ENCODE data around the gene BARX1.
"Not testable (repeated sequence)": the region's sequence is repeated elsewhere in the genome, so short reads cannot be mapped to it uniquely, and the experiment has no call there.

Gene BARX1

DNA sequence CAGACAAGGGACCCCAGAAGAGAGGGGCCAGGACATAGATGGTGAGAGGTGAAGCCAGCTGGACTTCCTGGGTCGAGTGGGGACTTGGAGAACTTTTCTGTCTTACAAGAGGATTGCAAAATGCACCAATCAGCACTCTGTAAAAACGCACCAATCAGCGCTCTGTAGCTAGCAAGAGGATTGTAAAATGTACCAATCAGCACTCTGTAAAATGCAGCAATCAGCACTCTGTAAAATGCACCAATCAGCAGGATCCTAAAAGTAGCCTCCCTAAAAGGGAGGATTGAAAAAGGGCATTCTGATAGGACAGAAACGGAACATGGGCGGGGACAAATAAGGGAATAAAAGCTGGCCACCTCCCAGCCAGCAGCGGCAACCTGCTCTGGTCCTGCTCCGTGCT, 15.6 kb downstream of the BARX1 start:
- H3K9me3 Mint-ChIP-seq; H3K4me3 Mint-ChIP-seq; H3K4me1 Mint-ChIP-seq; ATAC-seq (ENCODE audit: low read depth); H3K27ac Mint-ChIP-seq; DNase-seq (ENCODE audit: low spot score in 2 of 2); H3K36me3 Mint-ChIP-seq: not testable (repeated sequence)
- peaks cover 38% of the 10 kb centered on the region for H3K27me3 Mint-ChIP-seq

DNA sequence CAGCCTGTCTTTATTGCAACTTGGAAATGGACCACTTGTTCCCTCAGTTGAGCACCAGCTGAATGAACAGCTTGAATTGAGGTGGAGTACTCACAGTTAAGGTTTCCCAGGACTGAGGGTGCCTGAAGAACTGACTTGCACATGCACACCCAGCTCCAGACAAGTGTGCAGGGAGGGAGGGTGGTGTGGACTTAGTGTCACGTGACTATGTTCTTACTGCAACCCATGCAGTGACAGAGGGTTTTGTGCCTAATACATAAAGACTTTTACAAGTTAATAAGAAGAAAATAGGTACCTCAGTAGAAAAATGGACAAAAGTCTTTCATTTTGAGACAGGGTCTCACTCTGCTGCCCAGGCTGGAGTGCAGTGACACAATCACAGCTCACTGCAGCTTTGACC, 18.0 kb downstream of the BARX1 start:
- Mint-ChIP-seq H3K9me3 (no peaks in the 10 kb centered on the region), H3K27me3 (peaks cover 40% of the 10 kb centered on the region), H3K4me3 (no peak overlapping the region), H3K4me1 (no peaks in the 10 kb centered on the region), H3K36me3 (no peaks in the 10 kb centered on the region), H3K27ac (no peak overlapping the region)
- ATAC-seq (ENCODE audit: low read depth) (no peak), DNase-seq (ENCODE audit: low spot score in 2 of 2) (no peak)

DNA sequence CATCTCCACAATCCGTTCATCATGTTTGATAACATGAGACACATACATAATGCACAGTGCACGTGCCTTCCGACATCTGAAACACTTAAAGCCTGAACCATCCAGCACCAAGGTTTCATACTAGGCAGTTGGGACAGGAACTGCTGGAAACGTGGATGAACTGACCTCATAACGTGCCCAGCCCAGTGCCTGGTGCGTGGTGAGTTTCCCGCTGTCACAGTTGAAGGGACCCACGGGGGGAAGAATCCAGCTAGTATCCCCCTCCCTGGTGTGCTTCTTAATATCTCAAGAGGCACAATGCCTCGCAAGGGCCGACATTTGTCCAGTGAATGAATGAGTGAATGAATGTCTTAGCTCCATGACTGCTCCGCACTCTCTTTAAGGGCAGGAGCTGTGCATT, 23.2 kb downstream of the BARX1 start:
- Mint-ChIP-seq H3K27me3 (peaks cover 33% of the 10 kb centered on the region), H3K9me3 (no peaks in the 10 kb centered on the region), H3K4me3 (no peak overlapping the region)

DNA sequence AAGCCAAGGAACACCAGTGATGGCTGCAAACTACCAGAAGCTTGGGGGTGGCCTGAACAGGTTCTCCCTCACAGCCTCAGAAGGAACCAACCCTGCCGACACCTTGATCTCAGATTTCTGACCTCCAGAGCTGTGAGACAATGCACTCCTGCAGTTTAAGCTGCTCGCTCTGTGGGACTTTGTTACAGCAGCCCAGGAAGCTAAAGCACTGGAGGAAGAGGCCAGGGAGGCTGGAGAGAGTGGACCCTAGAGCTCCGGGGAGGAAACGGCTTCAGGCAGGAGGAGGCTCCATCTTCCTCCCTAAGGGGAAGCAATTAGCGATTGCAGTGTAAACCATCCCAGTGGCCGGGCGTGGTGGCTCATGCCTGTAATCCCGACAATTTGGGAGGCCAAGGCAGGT, 25.1 kb downstream of the BARX1 start:
- ATAC-seq (ENCODE audit: low read depth) = no peak
- H3K4me3 Mint-ChIP-seq = no peak overlapping the region
- peaks cover 29% of the 10 kb centered on the region for H3K27me3 Mint-ChIP-seq
- DNase-seq (ENCODE audit: low spot score in 2 of 2) = no peak
- no peaks in the 10 kb centered on the region for H3K9me3 Mint-ChIP-seq
- H3K36me3 Mint-ChIP-seq = no peaks in the 10 kb centered on the region
- H3K4me1 Mint-ChIP-seq = no peaks in the 10 kb centered on the region
- H3K27ac Mint-ChIP-seq = no peak overlapping the region

More for the DNA sequence above, 23.2 kb downstream of the BARX1 start:
- DNase-seq (ENCODE audit: low spot score in 2 of 2) (no peak), ATAC-seq (ENCODE audit: low read depth) (no peak)
- H3K4me1 Mint-ChIP-seq = no peaks in the 10 kb centered on the region
- no peak overlapping the region for H3K27ac Mint-ChIP-seq
- no peaks in the 10 kb centered on the region for H3K36me3 Mint-ChIP-seq

DNA sequence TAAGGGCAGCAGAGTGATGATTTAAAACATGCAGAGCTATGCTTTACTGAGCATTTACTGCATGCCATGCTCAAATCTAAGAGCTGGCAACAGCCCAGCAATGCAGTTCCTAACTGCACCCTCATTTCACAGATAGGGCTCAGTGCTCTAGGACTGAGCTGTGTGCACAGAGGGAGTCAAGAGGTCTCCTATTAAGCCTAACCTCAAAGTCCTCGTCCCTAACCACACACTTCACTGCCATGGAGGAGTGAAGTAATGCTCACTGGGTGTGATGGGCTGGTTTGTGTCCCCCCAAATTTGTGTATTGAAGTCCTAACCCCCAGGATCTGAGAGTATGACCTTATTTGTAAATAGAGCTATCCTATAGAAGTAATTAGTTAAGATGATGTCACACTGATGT, 25.9 kb downstream of the BARX1 start:
- ATAC-seq (ENCODE audit: low read depth) (no peak), DNase-seq (ENCODE audit: low spot score in 2 of 2) (no peak)
- Mint-ChIP-seq H3K36me3 (no peaks in the 10 kb centered on the region), H3K9me3 (no peaks in the 10 kb centered on the region), H3K27me3 (peaks cover 25% of the 10 kb centered on the region), H3K27ac (no peak overlapping the region), H3K4me1 (no peaks in the 10 kb centered on the region), H3K4me3 (no peak overlapping the region)

DNA sequence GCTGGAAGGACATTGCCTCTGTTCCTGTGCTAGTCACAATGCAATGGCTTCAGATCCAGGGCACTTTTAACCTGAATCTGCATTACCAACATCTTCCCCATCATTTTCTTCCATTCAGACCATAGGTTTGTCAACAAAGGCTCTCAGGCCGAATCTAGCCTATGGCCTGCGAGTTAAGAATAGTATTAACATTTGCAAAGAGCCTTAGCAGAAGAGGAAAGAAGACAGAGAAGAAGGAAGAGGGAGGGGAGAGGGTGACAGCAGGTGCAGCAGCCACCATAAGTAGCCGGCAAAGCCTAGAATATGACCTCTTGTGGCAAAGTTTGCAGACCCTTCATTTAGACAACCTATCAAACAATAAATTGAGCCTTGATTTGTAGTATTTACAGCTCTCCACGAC, 32.6 kb downstream of the BARX1 start:
- H3K9me3 Mint-ChIP-seq = no peaks in the 10 kb centered on the region
- DNase-seq (ENCODE audit: low spot score in 2 of 2) (no peak), ATAC-seq (ENCODE audit: low read depth) (no peak)
- H3K4me3 Mint-ChIP-seq = no peak overlapping the region
- H3K4me1 Mint-ChIP-seq = no peaks in the 10 kb centered on the region
- H3K36me3 Mint-ChIP-seq = no peaks in the 10 kb centered on the region
- H3K27me3 Mint-ChIP-seq = peaks cover 12% of the 10 kb centered on the region
- no peak overlapping the region for H3K27ac Mint-ChIP-seq

DNA sequence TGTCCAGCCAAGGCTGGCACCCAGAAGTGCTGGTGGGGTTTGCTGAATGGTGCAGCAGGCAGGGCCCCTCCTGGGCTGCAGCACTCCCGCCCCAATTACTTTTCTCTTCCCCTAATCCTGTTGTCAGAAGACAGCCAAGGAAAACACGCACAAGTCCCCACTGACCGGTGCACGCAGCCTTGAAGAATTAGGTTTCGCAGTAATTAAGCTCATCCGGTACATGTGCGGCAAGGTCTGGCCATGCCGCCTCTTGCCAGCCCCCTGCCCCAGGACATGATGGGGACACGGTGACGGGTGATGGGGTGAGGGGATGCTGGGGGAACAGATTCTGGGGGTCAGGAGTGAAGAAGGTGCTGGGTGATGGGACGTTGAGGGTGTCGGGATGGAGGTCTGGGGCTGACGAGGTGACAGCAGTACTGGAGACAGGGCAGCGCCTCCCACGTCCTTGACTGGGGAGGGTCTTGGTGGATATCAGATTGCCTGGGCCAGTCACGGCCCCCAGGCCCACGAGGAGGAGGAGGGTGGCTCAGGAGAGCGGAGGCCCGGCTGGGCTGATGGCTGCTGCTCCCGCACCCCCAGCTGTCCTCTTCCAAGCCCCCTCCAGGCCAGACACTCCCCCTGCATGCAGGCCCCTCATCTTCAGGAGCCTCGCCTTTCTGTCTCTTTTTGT, 34.9 kb downstream of the BARX1 start:
- Mint-ChIP-seq H3K4me3 (no peak overlapping the region), H3K27me3 (peaks cover 10% of the 10 kb centered on the region), H3K36me3 (no peaks in the 10 kb centered on the region), H3K27ac (no peak overlapping the region), H3K4me1 (peaks cover 2% of the 10 kb centered on the region), H3K9me3 (no peaks in the 10 kb centered on the region)
- DNase-seq (ENCODE audit: low spot score in 2 of 2) = no peak
- ATAC-seq (ENCODE audit: low read depth) = no peak

DNA sequence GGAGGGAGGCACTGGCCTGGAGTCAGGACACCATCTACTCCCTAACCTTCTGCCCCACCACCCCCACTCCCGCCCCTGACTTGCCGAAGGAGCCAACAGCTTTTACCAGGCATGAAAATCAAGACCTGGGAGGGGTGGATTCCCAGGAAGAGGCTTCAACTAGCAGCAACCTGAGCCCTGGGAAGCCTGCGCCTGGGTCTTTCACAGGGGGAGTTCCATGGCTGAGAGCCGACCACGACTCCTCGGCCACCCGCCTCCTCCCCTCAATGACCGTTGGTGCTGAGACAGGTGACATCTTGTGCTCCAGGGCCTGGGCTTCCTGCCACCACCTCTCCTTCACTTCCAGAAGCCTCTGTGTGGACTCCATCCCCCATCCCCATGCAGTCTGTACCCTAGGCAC, 37.1 kb downstream of the BARX1 start:
- no peak for DNase-seq (ENCODE audit: low spot score in 2 of 2)
- Mint-ChIP-seq H3K9me3 (no peaks in the 10 kb centered on the region), H3K4me1 (peaks cover 2% of the 10 kb centered on the region), H3K27me3 (peaks cover 10% of the 10 kb centered on the region), H3K36me3 (no peaks in the 10 kb centered on the region), H3K27ac (no peak overlapping the region), H3K4me3 (no peak overlapping the region)
- ATAC-seq (ENCODE audit: low read depth) = no peak

DNA sequence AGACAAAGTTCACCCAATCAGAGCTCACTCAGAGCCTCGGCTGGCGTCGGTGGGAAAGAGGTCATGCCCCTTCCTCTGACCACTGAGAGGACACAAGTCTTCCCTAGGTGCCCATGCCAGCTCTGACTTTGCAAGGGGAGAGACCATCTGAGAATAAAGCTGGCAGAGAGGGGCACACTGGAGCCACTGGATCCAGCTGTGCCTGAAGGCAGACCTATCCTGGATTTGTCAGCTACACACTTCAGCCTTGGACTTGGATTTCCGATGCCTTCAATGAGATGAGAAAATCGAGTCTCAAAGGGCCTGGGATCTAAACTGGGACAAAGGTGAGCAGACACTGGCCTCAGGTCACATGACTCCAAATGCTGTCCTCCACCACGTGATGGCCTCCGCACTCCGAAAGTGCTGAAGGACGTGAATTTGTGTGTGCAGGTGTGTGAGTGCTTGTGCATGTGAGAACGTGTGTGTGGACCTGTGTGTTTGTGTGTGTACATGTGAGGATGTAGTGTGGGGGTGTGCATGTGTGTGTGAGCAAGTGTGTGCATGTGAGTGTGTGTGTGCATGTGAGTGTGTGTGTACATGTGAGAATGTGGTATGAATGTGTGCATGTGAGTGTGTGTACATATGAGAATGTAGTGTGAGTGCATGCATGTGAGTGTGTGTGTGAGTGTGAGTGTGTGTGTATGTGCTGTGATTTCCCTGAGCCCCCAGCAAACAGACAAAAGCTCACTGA, 37.9 kb downstream of the BARX1 start:
- Mint-ChIP-seq H3K4me1 (peaks cover 5% of the 10 kb centered on the region), H3K9me3 (no peaks in the 10 kb centered on the region), H3K4me3 (no peak overlapping the region), H3K36me3 (no peaks in the 10 kb centered on the region), H3K27ac (no peak overlapping the region), H3K27me3 (peaks cover 10% of the 10 kb centered on the region)
- DNase-seq (ENCODE audit: low spot score in 2 of 2) = no peak
- no peak for ATAC-seq (ENCODE audit: low read depth)

DNA sequence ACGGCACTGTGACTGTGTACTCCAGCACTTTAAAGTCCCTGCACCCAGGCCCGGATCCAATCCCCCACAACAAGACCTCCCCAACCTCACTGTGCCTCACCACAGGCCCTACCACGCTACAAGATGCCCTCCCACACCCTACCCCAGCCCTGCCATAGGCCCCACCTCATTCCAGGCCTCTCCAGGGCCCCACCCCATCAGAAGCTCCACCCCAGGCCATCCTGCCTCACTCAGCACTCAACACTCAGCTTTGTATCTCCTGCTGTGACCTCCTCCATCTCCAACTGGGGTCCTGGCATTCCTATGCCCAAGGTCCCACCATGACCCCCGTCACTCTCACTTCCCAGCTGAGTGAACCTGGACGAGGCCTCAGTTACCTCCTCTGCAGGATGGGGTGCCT, 38.8 kb downstream of the BARX1 start:
- peaks cover 8% of the 10 kb centered on the region for H3K4me1 Mint-ChIP-seq
- H3K4me3 Mint-ChIP-seq = no peak overlapping the region
- peaks cover 8% of the 10 kb centered on the region for H3K27me3 Mint-ChIP-seq
- no peaks in the 10 kb centered on the region for H3K36me3 Mint-ChIP-seq
- no peak for ATAC-seq (ENCODE audit: low read depth)
- DNase-seq (ENCODE audit: low spot score in 2 of 2) = no peak
- no peak overlapping the region for H3K27ac Mint-ChIP-seq
- H3K9me3 Mint-ChIP-seq = no peaks in the 10 kb centered on the region

DNA sequence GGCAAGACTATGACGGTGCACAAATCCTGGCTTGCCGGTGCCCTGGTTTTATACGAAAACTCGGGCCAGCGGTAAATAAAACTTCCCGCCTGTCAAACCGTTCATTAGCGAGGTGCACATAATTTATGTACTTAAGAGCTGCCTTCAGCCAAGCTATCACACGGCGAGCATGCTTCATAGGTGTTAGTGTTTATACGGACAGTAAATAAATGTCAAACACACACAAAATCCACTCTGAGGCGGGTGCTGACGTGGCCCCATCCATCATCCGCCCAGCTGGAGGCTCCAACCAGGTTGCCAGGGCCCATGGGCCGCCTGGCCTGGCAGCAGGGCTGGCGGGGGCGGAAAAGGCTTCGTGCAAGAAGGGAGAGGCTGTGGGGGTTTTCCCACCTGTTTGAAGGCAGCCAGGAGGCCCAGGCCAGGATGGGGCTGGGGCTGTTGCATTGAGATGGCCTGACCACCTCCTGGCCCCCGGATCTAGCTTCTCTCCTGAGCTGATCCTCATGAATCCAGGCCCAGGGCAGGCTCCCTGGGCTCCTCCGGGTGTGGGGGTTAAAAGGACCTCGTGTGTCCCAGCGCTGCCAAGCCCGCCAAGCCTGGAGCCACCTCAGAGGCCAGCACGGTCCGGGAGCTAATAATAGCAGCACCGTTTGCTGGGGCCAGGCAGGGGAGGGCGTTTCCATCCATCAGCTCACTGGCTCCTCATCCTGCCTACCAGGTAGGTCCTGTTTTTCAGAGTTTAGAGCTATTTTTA, 43.2 kb downstream of the BARX1 start:
- Mint-ChIP-seq H3K27me3 (peaks cover 13% of the 10 kb centered on the region), H3K36me3 (no peaks in the 10 kb centered on the region), H3K9me3 (no peaks in the 10 kb centered on the region), H3K27ac (no peak overlapping the region), H3K4me1 (peaks cover 14% of the 10 kb centered on the region), H3K4me3 (no peak overlapping the region)
- ATAC-seq (ENCODE audit: low read depth) = no peak
- no peak for DNase-seq (ENCODE audit: low spot score in 2 of 2)

DNA sequence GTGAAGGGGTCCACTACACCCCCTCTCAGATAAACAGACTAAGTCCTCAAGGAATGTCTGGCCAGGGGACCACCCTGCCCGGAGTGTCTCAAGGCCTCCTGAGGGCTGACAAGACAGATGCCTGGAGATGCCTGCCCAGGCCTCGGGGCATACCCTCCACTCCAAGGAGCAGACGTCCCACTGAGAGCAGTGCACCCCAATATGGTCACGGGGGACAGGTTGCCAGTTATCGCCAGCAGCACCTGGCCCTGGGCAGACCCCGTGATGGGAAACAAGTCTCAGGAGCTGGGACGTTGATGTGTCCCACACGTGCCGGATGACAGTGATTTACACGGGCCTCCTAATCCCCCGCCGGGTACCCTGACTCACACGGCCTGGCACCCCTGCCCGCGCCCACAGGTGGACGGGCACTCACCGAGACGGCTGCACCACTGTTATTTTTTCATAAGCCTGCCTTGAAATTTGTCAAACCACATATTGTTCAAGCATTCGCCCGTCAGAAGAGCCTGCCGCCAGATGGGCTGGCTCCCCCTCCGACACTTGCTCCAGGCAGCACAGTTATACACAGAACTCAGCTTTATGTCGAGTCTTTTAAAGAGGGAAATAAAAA, 43.9 kb downstream of the BARX1 start:
- peak overlapping the region; percentile 21 for H3K4me3 Mint-ChIP-seq
- no peak for DNase-seq (ENCODE audit: low spot score in 2 of 2)

DNA sequence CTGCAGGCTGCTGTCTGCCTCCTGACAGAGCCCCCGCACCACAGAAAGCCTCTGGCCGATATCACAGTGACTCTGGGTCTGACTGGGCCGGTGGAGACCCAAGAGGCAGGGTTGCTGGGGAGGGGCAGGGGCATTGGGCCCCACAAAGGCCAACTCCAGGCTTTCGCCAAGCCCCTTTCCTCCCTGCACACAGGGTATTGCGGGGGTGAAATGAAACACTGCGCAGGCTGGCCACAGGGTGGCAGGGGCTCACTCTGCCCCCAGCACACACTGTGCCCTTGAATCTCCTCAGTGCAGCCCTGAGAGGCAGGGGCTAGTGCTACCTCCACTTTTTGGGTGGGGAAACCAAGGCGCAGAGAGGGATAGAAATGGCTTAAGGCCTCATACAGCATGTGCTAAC, 44.6 kb downstream of the BARX1 start:
- Mint-ChIP-seq H3K27me3 (peaks cover 13% of the 10 kb centered on the region), H3K9me3 (no peaks in the 10 kb centered on the region), H3K36me3 (no peaks in the 10 kb centered on the region), H3K27ac (no peak overlapping the region), H3K4me3 (no peak overlapping the region), H3K4me1 (peaks cover 12% of the 10 kb centered on the region)
- ATAC-seq (ENCODE audit: low read depth) (no peak), DNase-seq (ENCODE audit: low spot score in 2 of 2) (no peak)

More for the DNA sequence above, 43.9 kb downstream of the BARX1 start:
- no peaks in the 10 kb centered on the region for H3K9me3 Mint-ChIP-seq
- H3K27me3 Mint-ChIP-seq = peaks cover 13% of the 10 kb centered on the region
- H3K36me3 Mint-ChIP-seq = no peaks in the 10 kb centered on the region
- no peak for ATAC-seq (ENCODE audit: low read depth)
- H3K27ac Mint-ChIP-seq = no peak overlapping the region
- peaks cover 14% of the 10 kb centered on the region for H3K4me1 Mint-ChIP-seq

DNA sequence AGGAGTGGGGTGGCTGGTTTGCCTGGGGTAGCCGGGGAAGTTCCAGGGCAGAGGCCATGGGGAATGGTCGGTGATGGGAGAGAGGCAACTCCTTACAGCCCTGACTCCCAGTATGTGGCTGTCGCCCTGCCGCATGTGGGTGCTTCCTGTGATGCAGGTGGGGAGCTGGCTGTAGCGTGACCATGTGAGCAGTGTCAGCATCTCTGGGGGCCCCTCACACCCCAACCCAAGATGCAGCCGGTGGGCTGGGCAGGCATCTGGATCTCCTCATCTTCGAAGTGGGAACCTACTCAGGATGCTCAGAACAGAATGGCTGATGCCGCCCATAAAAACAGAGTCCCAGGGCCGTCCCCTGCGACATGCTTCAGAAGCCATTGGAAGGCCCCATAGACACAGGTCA, 45.0 kb downstream of the BARX1 start:
- Mint-ChIP-seq H3K4me3 (no peak overlapping the region), H3K4me1 (peaks cover 12% of the 10 kb centered on the region), H3K27ac (no peak overlapping the region), H3K9me3 (no peaks in the 10 kb centered on the region), H3K27me3 (peaks cover 13% of the 10 kb centered on the region), H3K36me3 (no peaks in the 10 kb centered on the region)
- DNase-seq (ENCODE audit: low spot score in 2 of 2) (no peak), ATAC-seq (ENCODE audit: low read depth) (no peak)
